CD4-positive, alpha-beta T cell treated with Interleukin-4 for 1 hour (primary cell): Measurements from ENCODE around the gene SEMA5B.

Source experiments
- DNase-seq, 2 donors: peaks; one replicate each; pipeline ENCODE4 v3.0.0-alpha.2; 2020 to 2022

Gene SEMA5B

GRCh38 chr3:122890077-122890719 is 137.4 kb downstream of the SEMA5B start:
- DNase-seq: no peak

GRCh38 chr3:122886946-122887345 is 140.6 kb downstream of the SEMA5B start:
- DNase-seq: no peak

GRCh38 chr3:122886251-122886650 is 141.3 kb downstream of the SEMA5B start:
- DNase-seq: no peak

- no peak for DNase-seq
Measured at GRCh38 chr3:122882361-122882947, 145.1 kb downstream of the SEMA5B start.

GRCh38 chr3:122880624-122881023 is 146.9 kb downstream of the SEMA5B start:
- no peak for DNase-seq

- no peak for DNase-seq
Measured at GRCh38 chr3:122880173-122880572, 147.4 kb downstream of the SEMA5B start.

- peak in 1 of 2 donors; percentile 9 for DNase-seq
Measured at GRCh38 chr3:122875547-122876127, 151.9 kb downstream of the SEMA5B start.

- no peak for DNase-seq
Measured at GRCh38 chr3:122873741-122874515, 153.6 kb downstream of the SEMA5B start.

- DNase-seq: no peak
Measured at GRCh38 chr3:122868322-122868721, 159.2 kb downstream of the SEMA5B start.

GRCh38 chr3:122864498-122864897 is 163.1 kb downstream of the SEMA5B start:
- no peak for DNase-seq

- DNase-seq: no peak
Measured at GRCh38 chr3:122862381-122862780, 165.2 kb downstream of the SEMA5B start.
